ENCODE data around the gene SEMA3C.

Gene SEMA3C

DNA sequence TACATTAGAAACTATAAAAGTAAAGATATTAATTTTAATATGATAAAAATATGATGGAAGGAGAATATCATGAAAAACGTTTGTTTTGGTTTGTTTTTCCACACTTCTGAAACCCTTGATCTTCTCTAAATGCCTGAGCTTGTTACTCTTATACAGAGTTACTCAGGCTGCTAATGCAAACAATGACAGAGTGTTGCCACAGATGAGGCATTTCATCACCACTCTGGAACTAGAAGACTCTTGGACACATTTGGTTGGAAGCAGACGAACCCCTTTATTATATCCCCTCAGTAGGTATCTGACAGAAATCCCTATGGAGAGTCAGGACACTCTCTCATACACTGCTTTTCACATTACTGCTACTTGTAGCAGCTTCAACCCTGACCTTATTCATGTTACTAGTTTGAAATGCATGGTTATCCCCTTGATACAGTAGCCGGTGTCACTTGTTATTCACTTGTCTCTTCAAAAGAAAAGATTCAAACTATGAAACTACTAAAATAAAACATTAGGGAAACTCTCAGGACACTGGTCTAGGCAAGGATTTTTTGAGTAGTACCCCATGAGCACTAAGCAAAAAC, 66.9 kb downstream of the SEMA3C start:
- no peak overlapping the region for H3K4me3 ChIP-seq (ENCODE audit: severe bottlenecking)
- DNase-seq (ENCODE audit: low spot score) (no peak), ATAC-seq (ENCODE audit: low read depth) (peak; percentile 98)
- peaks cover 20% of the 10 kb centered on the region for H3K36me3 ChIP-seq (ENCODE audit: low read depth)
- peaks cover 13% of the 10 kb centered on the region for H3K4me1 ChIP-seq (ENCODE audit: insufficient read depth, poor library complexity, severe bottlenecking)
- no peak for TF ChIP-seq CTCF (IDR thresholded peaks at IDR 0.05; ENCODE audit: poor library complexity, severe bottlenecking)
- no peaks in the 10 kb centered on the region for H3K9me3 ChIP-seq (ENCODE audit: severe bottlenecking)
- H3K27ac ChIP-seq (ENCODE audit: poor library complexity, severe bottlenecking), result peak overlapping the region; percentile 37
- H3K27me3 ChIP-seq (ENCODE audit: insufficient read depth, poor library complexity, severe bottlenecking), result no peaks in the 10 kb centered on the region

GRCh38 chr7:80848841-80849240, 70.0 kb downstream of the SEMA3C start:
- peaks cover 26% of the 10 kb centered on the region for H3K36me3 ChIP-seq (ENCODE audit: low read depth)
- no peak for TF ChIP-seq CTCF (IDR thresholded peaks at IDR 0.05; ENCODE audit: poor library complexity, severe bottlenecking)
- DNase-seq (ENCODE audit: low spot score) (no peak), ATAC-seq (ENCODE audit: low read depth) (no peak)
- H3K27me3 ChIP-seq (ENCODE audit: insufficient read depth, poor library complexity, severe bottlenecking), result no peaks in the 10 kb centered on the region
- no peak overlapping the region for H3K4me3 ChIP-seq (ENCODE audit: severe bottlenecking)
- no peaks in the 10 kb centered on the region for H3K9me3 ChIP-seq (ENCODE audit: severe bottlenecking)
- H3K4me1 ChIP-seq (ENCODE audit: insufficient read depth, poor library complexity, severe bottlenecking), result peaks cover 20% of the 10 kb centered on the region
- H3K27ac ChIP-seq (ENCODE audit: poor library complexity, severe bottlenecking), result no peak overlapping the region

DNA sequence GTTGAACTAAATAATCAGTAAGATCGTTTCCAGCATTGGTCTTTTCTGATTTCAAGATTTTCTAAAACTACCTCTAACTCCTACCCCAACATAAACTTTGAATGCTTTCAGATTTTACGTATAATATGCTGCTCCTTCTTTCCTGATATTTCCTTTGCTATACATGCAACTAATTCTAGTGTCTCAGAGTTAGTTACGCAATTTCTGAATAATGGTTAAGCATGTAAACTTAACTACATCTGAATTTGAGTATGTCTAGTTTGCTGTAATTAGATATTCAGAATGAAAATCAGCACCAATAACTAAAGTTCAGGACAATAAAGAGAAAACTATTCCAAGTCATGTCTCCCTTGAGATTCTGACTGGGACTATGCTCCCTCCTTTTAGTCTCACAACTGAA, 71.0 kb downstream of the SEMA3C start:
- H3K27ac ChIP-seq (ENCODE audit: poor library complexity, severe bottlenecking), result no peak overlapping the region
- no peak for DNase-seq (ENCODE audit: low spot score)
- H3K4me3 ChIP-seq (ENCODE audit: severe bottlenecking), result no peak overlapping the region
- no peak for ATAC-seq (ENCODE audit: low read depth)
- H3K36me3 ChIP-seq (ENCODE audit: low read depth), result peaks cover 20% of the 10 kb centered on the region
- H3K9me3 ChIP-seq (ENCODE audit: severe bottlenecking), result no peaks in the 10 kb centered on the region
- H3K27me3 ChIP-seq (ENCODE audit: insufficient read depth, poor library complexity, severe bottlenecking), result no peaks in the 10 kb centered on the region
- peaks cover 20% of the 10 kb centered on the region for H3K4me1 ChIP-seq (ENCODE audit: insufficient read depth, poor library complexity, severe bottlenecking)
- TF ChIP-seq CTCF (IDR thresholded peaks at IDR 0.05; ENCODE audit: poor library complexity, severe bottlenecking), result no peak

- H3K27me3 ChIP-seq (ENCODE audit: insufficient read depth, poor library complexity, severe bottlenecking), result no peaks in the 10 kb centered on the region
- TF ChIP-seq CTCF (IDR thresholded peaks at IDR 0.05; ENCODE audit: poor library complexity, severe bottlenecking), result no peak
- H3K4me1 ChIP-seq (ENCODE audit: insufficient read depth, poor library complexity, severe bottlenecking), result peaks cover 19% of the 10 kb centered on the region
- no peak overlapping the region for H3K27ac ChIP-seq (ENCODE audit: poor library complexity, severe bottlenecking)
- H3K9me3 ChIP-seq (ENCODE audit: severe bottlenecking), result no peaks in the 10 kb centered on the region
- DNase-seq (ENCODE audit: low spot score), result no peak
- no peak overlapping the region for H3K4me3 ChIP-seq (ENCODE audit: severe bottlenecking)
- no peak for ATAC-seq (ENCODE audit: low read depth)
- peaks cover 20% of the 10 kb centered on the region for H3K36me3 ChIP-seq (ENCODE audit: low read depth)
Observed at GRCh38 chr7:80847027-80847426, 71.8 kb downstream of the SEMA3C start.

DNA sequence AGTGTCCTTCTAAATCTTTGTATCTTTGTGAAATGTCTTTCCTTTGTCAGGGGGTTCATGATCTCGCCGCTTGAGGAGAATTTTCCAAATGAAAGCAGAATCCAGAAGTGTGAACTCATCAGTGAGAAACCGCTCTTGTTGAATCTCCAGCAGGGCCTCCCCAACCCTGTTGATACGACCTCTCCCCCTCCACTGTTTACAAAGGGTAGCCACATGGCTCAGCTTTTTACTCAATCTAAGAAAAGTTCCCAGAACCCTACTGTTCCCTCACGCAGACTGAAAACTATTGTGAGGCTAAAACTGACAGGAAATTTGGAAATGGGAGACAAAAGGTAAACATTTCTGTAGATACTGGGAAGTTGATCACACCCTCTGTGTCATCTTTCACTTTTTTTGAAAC, 73.9 kb downstream of the SEMA3C start:
- no peak for TF ChIP-seq CTCF (IDR thresholded peaks at IDR 0.05; ENCODE audit: poor library complexity, severe bottlenecking)
- H3K27ac ChIP-seq (ENCODE audit: poor library complexity, severe bottlenecking), result peak overlapping the region; percentile 5
- DNase-seq (ENCODE audit: low spot score) (no peak), ATAC-seq (ENCODE audit: low read depth) (no peak)
- peaks cover 14% of the 10 kb centered on the region; the same call in 1 of the 2 replicates for H3K36me3 ChIP-seq (ENCODE audit: low read depth)
- peaks cover 14% of the 10 kb centered on the region for H3K4me1 ChIP-seq (ENCODE audit: insufficient read depth, poor library complexity, severe bottlenecking)
- no peaks in the 10 kb centered on the region for H3K27me3 ChIP-seq (ENCODE audit: insufficient read depth, poor library complexity, severe bottlenecking)
- no peaks in the 10 kb centered on the region for H3K9me3 ChIP-seq (ENCODE audit: severe bottlenecking)
- H3K4me3 ChIP-seq (ENCODE audit: severe bottlenecking), result no peak overlapping the region
